ENCODE results near the gene PDIK1L.

- TF ChIP-seq CTCF (IDR thresholded peaks at IDR 0.05 in 8 of 11, conservative IDR thresholded peaks at IDR 0.05 in 3 of 11) = no peak
- no peak for TF ChIP-seq POLR2AphosphoS5 (IDR thresholded peaks at IDR 0.05)
- no peak for TF ChIP-seq POLR2A (IDR thresholded peaks at IDR 0.05)
Measured at GRCh38 chr1:26129778-26130177, 18.2 kb downstream of the PDIK1L start.
